Fibroblast of skin of right quadriceps (primary cell): Measurements from ENCODE around the gene ENTPD8.
"Not testable (repeated sequence)": the region's sequence is repeated elsewhere in the genome, so short reads cannot be mapped to it uniquely, and the experiment has no call there.

Source experiments
- DNase-seq: peaks from one replicate; pipeline ENCODE4 v3.0.0-alpha.2; 2013

ENTPD8 gene

DNA sequence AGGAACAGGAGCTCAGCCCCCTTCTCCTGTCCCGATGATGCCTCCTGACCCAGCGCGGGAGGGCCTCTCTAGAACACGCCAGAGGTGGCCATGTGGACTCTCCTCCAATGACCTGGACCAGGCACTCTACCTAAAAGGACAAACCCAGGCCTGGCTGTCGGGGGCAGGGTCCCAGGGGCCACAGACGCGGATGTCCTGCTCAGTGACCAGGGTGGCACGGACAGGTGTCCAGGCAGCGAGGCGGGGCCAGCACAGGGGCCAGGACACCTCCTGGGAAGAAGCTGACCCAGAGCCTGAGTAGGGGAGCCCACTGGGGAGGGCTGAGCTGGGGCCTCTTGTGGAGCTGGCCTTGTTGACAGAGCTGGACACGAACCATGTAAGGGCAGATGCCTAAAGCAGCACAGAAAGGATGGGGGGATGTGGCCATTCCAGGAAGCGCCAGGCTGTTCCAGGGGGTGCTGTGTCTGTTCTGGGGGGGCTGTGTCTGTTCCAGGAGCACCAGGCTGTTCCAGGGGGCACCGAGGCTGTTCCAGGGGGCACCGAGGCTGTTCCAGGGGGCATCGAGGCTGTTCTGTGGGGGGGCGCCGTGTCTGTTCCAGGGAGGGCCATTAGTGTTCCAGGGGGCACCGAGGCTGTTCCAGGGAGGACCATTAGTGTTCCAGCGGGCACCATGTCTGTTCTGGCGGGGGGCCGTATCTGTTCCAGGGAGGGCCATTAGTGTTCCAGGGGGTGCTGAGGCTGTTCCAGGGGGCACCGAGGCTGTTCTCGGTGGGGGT, 48.7 kb downstream of the ENTPD8 start:
- no peak for DNase-seq

DNA sequence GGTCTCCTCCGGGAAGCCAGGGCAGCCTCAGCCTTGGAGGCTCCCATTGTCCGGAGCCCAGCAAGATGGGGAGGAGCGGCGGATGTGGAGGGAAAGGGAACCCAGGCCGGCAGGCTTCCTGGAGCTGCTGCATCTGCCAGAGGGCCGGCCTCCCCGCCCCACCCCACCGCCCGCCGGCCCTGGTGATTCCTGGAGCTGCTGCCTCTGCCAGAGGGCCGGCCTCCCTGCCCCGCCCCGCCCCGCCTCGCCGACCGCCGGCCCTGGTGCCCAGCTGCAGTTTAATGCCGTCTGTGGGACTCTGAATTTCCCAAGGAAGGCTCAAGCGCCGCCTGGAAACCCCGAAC, 49.8 kb downstream of the ENTPD8 start:
- no peak for DNase-seq

DNA sequence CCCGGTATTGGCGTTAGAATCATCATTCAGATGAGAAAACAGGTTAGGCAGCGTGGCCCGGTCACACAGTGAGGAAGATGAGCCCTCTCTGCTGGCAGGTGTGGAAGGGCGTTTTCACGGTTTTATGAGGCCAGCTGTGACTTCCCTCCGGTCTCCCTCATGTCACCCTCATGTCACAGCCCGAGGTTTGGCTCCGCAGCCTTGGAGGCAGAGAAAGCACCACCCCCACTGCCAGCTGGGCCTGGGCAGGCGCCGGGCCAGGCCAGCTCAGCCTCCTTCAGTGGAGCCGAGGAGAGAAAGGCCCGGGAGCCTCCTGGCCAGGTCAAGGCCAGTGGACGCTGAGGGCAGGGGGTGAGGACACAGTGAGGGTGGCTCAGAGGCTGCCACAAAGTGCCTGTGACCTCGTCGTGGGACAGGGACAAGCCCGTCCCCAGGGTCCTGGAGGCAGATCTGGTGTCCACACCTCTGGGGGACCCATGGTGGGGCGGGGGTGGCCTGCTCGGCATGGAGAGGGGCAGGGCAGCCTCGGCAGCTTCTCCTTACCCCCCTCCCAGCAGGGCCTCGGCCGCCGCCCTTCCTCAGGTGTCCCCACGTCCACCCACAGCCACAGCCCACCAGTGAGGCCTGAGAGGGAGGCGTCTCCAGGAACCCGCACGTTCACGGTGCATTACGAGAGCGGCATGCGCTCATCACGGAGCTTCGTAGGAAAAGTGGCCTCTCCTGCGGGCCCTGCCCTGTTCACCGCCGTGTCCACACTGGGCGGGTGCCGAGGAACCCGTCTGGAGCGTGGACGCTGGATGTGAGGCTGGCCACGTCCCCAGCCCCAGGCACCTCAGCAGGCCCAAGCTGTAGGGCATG, 50.4 kb downstream of the ENTPD8 start:
- DNase-seq = no peak

GRCh38 chr9:137389428-137389746, 51.8 kb downstream of the ENTPD8 start:
- DNase-seq = no peak

DNA sequence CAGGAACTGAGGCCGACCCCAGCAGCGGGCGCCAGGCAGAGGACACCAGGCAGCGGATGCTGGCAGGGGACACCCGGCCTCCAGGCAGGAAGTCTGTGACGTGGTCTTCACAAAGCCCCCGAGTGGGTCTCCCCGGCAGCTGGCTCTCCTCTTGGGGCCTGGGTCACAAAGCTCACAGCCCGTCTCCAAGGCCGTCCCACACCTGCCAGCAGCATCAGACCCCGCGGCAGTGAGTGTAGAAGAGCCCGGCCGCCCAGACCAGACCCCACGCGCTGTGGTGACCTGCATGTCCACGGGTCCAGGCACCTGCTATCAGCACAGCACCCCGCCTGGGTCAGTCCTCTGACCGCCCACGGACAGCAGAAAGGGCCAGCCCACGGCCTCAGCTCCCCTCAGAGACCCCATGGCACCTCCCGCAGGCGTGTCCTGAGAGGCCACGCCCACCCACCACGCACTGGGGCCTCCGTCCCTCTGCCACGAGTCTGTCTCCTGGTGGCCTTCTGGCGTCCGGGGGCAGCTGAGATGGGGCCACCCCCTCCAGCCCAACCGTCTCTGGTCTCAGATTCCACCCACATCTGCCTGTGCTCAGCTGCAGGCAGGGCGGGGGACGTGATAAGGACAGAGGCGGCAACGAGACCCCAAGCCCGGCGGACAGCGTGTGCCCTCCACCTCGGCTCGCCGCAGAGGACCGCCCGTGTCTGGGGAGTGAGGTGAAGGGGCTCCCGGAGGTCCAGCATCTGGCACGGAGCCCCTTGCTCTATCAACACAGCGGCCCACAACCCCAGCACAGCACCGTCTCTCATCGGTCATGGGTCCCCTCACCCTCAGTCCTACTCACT, 52.3 kb downstream of the ENTPD8 start:
- DNase-seq = no peak

- no peak for DNase-seq
Observed at GRCh38 chr9:137387891-137388560, 53.1 kb downstream of the ENTPD8 start.

- no peak for DNase-seq
Observed at GRCh38 chr9:137387114-137387890, 53.9 kb downstream of the ENTPD8 start.

DNA sequence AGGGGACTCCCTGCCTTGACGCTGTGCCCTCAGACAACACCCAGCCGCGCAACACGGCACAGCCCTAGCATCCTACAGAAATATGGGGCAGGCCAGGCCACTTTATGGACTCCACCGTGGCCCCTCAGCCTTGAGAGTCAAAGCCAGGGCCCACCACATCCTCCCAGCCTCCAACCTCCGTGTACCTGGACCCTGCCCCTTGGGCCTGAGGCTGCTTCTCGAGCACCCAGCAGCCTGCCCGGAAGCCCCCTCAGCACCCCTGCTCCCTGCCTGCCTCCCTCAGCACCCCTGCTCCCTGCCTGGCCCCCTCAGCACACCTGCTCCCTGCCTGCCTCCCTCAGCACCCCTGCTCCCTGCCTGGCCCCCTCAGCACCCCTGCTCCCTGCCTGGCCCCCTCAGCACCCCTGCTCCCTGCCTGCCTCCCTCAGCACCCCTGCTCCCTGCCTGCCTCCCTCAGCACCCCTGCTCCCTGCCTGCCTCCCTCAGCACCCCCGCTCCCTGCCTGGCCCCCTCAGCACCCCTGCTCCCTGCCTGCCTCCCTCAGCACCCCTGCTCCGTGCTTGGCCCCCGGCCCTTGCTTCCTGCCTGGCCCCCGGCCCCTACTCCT, 54.5 kb downstream of the ENTPD8 start:
- not testable (repeated sequence) for DNase-seq

DNA sequence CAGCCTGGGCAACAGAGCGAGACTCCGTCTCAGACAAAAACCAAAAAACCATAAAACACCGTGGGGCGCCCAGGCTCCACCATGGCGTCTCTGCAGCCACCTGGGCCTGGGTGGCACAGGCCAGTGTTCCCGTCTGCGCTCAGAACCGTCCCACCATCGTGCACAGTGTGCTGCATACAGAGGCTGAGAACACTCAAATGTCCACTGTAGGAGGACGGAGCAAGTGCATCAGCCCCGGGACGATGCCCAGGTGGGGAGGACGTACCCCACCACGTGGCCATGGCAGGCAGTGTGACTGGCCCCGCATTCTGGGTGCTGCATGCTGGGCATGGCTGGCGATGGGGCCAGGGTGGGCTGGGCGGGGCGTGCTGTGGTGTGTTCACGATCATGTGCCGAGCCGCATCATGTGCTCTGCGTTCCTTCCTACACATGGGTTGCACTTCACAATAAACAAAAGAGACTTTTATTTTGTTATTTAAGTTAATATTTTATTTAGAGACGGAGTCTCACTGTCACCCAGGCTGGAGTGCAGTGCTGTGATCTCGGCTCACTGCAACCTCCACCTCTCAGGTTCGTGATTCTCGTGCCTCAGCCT, 56.0 kb downstream of the ENTPD8 start:
- DNase-seq = no peak
